ENCODE results near the gene SLMAP. TPM values are rescaled to one million over a fixed set of nuclear protein-coding genes. Genes with fewer than 3 reads are reported as not detected.

The SLMAP gene, protein sequence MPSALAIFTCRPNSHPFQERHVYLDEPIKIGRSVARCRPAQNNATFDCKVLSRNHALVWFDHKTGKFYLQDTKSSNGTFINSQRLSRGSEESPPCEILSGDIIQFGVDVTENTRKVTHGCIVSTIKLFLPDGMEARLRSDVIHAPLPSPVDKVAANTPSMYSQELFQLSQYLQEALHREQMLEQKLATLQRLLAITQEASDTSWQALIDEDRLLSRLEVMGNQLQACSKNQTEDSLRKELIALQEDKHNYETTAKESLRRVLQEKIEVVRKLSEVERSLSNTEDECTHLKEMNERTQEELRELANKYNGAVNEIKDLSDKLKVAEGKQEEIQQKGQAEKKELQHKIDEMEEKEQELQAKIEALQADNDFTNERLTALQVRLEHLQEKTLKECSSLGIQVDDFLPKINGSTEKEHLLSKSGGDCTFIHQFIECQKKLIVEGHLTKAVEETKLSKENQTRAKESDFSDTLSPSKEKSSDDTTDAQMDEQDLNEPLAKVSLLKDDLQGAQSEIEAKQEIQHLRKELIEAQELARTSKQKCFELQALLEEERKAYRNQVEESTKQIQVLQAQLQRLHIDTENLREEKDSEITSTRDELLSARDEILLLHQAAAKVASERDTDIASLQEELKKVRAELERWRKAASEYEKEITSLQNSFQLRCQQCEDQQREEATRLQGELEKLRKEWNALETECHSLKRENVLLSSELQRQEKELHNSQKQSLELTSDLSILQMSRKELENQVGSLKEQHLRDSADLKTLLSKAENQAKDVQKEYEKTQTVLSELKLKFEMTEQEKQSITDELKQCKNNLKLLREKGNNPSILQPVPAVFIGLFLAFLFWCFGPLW
- 45.4 and 57.1 TPM in 2 replicates for total RNA-seq

DNA sequence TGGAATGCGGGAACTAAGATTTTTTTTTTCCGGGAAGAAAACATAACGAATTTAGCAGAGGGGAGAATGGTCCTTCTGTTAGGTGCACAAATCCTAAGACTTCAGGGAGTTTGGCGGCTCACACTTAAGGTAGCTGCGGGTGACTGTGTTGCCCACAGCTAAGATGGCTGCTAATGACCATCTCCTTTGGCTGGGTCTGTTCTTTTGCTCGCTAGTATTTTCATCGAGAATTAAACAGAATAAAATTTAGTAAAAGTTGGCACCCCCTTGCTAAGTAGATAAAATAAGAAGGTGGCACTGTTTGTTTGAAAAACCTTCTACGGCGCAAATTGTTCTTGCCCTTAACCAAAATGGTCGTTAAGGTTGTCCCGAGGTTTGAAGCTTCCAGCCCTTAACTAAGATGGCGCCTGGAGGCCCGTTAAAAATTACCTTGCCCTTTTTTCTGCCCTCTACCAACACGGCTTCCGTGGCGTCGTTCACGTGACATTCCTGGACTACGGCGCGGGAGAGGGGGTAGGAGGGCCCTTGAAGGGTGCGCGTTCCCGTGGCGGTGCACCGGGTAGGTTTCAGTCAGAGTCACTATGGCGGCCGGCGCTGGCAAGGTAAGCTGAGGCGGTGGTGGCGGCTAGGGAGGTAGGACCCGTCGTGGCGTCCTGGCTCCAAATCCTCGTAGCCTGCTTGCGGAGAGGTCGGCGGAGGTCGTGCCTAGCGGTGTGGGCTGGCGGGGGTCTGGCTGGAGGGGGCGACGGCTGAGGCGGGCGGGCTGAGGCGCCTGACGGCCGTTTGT is at the start of gene SLMAP:
Gene SLMAP (plus strand): TSS at position 569 of the 787 bp plus-strand sequence. CDS start 1,343 bp downstream, outside the sequence.
- DNase-seq (peak; percentile 87), ATAC-seq (ENCODE audit: low read depth) (peak; percentile 94)
- Mint-ChIP-seq H3K27ac (peak within 1 kb of the TSS; percentile 94), H3K36me3 (ENCODE audit: low read depth) (peaks cover 27% of the 10 kb centered on the region), H3K9me3 (no peaks in the 10 kb centered on the region), H3K27me3 (no peaks in the 10 kb centered on the region), H3K4me1 (peaks cover 39% of the 10 kb centered on the region), H3K4me3 (peak within 1 kb of the TSS; percentile 95)
- CTCF ChIA-PET: interaction anchor here (1.4 kb wide), 1 partner anchor 159 kb away, joined by 5 read pairs; the partner anchor contains the start of gene ARF4
- TF ChIP-seq, protein P1, sequence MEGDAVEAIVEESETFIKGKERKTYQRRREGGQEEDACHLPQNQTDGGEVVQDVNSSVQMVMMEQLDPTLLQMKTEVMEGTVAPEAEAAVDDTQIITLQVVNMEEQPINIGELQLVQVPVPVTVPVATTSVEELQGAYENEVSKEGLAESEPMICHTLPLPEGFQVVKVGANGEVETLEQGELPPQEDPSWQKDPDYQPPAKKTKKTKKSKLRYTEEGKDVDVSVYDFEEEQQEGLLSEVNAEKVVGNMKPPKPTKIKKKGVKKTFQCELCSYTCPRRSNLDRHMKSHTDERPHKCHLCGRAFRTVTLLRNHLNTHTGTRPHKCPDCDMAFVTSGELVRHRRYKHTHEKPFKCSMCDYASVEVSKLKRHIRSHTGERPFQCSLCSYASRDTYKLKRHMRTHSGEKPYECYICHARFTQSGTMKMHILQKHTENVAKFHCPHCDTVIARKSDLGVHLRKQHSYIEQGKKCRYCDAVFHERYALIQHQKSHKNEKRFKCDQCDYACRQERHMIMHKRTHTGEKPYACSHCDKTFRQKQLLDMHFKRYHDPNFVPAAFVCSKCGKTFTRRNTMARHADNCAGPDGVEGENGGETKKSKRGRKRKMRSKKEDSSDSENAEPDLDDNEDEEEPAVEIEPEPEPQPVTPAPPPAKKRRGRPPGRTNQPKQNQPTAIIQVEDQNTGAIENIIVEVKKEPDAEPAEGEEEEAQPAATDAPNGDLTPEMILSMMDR (IDR thresholded peaks at IDR 0.05): no peak
- intact Hi-C loops (cut with micrococcal nuclease): loop anchor here (1.0 to 10.0 kb wide), 7 partner anchors 64 to 679 kb away; partner anchors contain the start of genes ARF4, HTD2, PDE12 and PDHB
- POLR2A ChIA-PET: interaction anchor here (0.6 to 2.4 kb wide), 8 partner anchors 63 to 577 kb away, joined by 3 to 37 read pairs (median 5); partner anchors contain the start of genes ARF4, DENND6A, PDE12 and PXK

- H3K27me3 Mint-ChIP-seq: peaks cover 2% of the 10 kb centered on the region
Measured at GRCh38 chr3:57706462-57706861, 49.6 kb upstream of the SLMAP start.

GRCh38 chr3:57709031-57709430 is 47.1 kb upstream of the SLMAP start:
- TF ChIP-seq, protein P1 (IDR thresholded peaks at IDR 0.05): no peak

More at GRCh38 chr3:57706462-57706861, 49.6 kb upstream of the SLMAP start:
- TF ChIP-seq, protein P1 (IDR thresholded peaks at IDR 0.05): no peak
- POLR2A ChIA-PET: no interaction called here
- intact Hi-C loops (cut with micrococcal nuclease): no loop called here
- Mint-ChIP-seq H3K4me3 (no peak overlapping the region), H3K4me1 (no peaks in the 10 kb centered on the region), H3K36me3 (ENCODE audit: low read depth) (no peaks in the 10 kb centered on the region), H3K27ac (no peak overlapping the region), H3K9me3 (no peaks in the 10 kb centered on the region)
- DNase-seq (no peak), ATAC-seq (ENCODE audit: low read depth) (no peak)
- CTCF ChIA-PET: no interaction called here

DNA sequence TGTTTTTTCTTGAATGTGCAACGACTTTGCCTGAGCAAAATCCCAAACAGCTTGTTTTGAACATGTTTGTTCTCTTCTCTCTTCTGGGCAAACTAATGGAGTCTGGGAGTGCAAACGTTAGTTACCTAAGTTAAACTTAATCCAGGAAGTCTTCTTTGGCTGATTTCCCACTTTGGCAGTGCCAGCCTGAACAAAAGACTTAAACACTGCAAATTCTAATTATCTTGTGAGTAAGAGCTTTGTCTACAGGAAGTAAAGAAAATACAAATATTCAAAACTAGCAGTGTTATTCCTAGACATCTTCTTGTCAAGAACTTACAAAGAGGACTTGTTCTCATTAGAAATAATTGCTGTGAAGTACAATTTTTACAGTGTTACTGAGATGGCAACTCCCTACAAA is 46.5 kb upstream of the SLMAP start:
- Mint-ChIP-seq H3K27ac (no peak overlapping the region), H3K27me3 (no peaks in the 10 kb centered on the region), H3K4me3 (no peak overlapping the region), H3K4me1 (no peaks in the 10 kb centered on the region), H3K36me3 (ENCODE audit: low read depth) (no peaks in the 10 kb centered on the region), H3K9me3 (no peaks in the 10 kb centered on the region)
- intact Hi-C loops (cut with micrococcal nuclease): no loop called here
- no peak for ATAC-seq (ENCODE audit: low read depth)
- CTCF ChIA-PET: no interaction called here
- POLR2A ChIA-PET: no interaction called here
- TF ChIP-seq, protein P1 (IDR thresholded peaks at IDR 0.05): no peak
- no peak for DNase-seq

More at GRCh38 chr3:57709031-57709430, 47.1 kb upstream of the SLMAP start:
- no peak for ATAC-seq (ENCODE audit: low read depth)
- no peaks in the 10 kb centered on the region for H3K36me3 Mint-ChIP-seq (ENCODE audit: low read depth)
- ChIA-PET POLR2A (no interaction called here), CTCF (no interaction called here)
- H3K4me3 Mint-ChIP-seq: no peak overlapping the region
- intact Hi-C loops (cut with micrococcal nuclease): no loop called here
- H3K4me1 Mint-ChIP-seq: no peaks in the 10 kb centered on the region
- no peaks in the 10 kb centered on the region for H3K9me3 Mint-ChIP-seq
- H3K27ac Mint-ChIP-seq: no peak overlapping the region
- H3K27me3 Mint-ChIP-seq: no peaks in the 10 kb centered on the region
- DNase-seq: no peak

Measured in activated B cell treated with CpG ODN at 0.5 μM for 24 hours (primary cell).